ENCODE results near the gene FAM234B.
A peak's percentile ranks its signal among the peaks of the same experiment; 100 is the strongest.

FAM234B gene

GRCh38 chr12:13099066-13099843 lies 55.1 kb downstream of the FAM234B start:
- no peak overlapping the region for H2BK120ac ChIP-seq (ENCODE audit: low read depth, low read length)
- H3K4me2 ChIP-seq (ENCODE audit: low read length) = no peak overlapping the region
- no peak overlapping the region for H2AK5ac ChIP-seq (ENCODE audit: low read length)
- peaks cover 7% of the 10 kb centered on the region for H3K4me1 ChIP-seq (ENCODE audit: control insufficient read depth, low read depth, low read length)
- peak overlapping the region; percentile 47 for H3K56ac ChIP-seq (ENCODE audit: low read length)
- no peak overlapping the region for H3K9ac ChIP-seq (ENCODE audit: low read length)
- H3K36me3 ChIP-seq (ENCODE audit: control insufficient read depth, insufficient read depth, low read length) = no peaks in the 10 kb centered on the region
- no peak overlapping the region for H4K5ac ChIP-seq (ENCODE audit: low read length)
- H3K79me2 ChIP-seq (ENCODE audit: control insufficient read depth, insufficient read depth, low read length) = no peaks in the 10 kb centered on the region
- H3K4ac ChIP-seq (ENCODE audit: low read depth, low read length) = no peak overlapping the region
- no peak overlapping the region for H3K18ac ChIP-seq (ENCODE audit: low read length)
- H2BK15ac ChIP-seq (replicated peaks; ENCODE audit: low read depth) = no peak overlapping the region
- no peak for DNase-seq
- no peak overlapping the region for H3K4me3 ChIP-seq (ENCODE audit: low read length)
- H3K23ac ChIP-seq (ENCODE audit: low read length) = no peak overlapping the region
- H3K79me1 ChIP-seq (ENCODE audit: low read length) = no peaks in the 10 kb centered on the region
- WGBS (ENCODE audit: extremely low coverage, insufficient coverage, low lambda C conversion rate) = no CpG with 5 or more reads among the region's 8 CpGs
- no peak overlapping the region for H2BK5ac ChIP-seq (ENCODE audit: low read length)
- H4K8ac ChIP-seq (ENCODE audit: low read depth, low read length) = no peak overlapping the region
- H3K27me3 ChIP-seq (ENCODE audit: insufficient read depth, low read length, poor library complexity) = no peaks in the 10 kb centered on the region
- H3K27ac ChIP-seq (ENCODE audit: low read depth, low read length) = no peak overlapping the region

- no peak overlapping the region for H2AK5ac ChIP-seq (ENCODE audit: low read length)
- H3K79me1 ChIP-seq (ENCODE audit: low read length) = no peaks in the 10 kb centered on the region
- H3K56ac ChIP-seq (ENCODE audit: low read length) = peak overlapping the region; percentile 86
- no peaks in the 10 kb centered on the region for H3K79me2 ChIP-seq (ENCODE audit: control insufficient read depth, insufficient read depth, low read length)
- H3K4me1 ChIP-seq (ENCODE audit: control insufficient read depth, low read depth, low read length) = peaks cover 7% of the 10 kb centered on the region
- H3K4me3 ChIP-seq (ENCODE audit: low read length) = no peak overlapping the region
- H3K4ac ChIP-seq (ENCODE audit: low read depth, low read length) = no peak overlapping the region
- no peak for DNase-seq
- H2BK120ac ChIP-seq (ENCODE audit: low read depth, low read length) = no peak overlapping the region
- no peak overlapping the region for H3K4me2 ChIP-seq (ENCODE audit: low read length)
- H3K36me3 ChIP-seq (ENCODE audit: control insufficient read depth, insufficient read depth, low read length) = no peaks in the 10 kb centered on the region
- H3K23ac ChIP-seq (ENCODE audit: low read length) = no peak overlapping the region
- H2BK15ac ChIP-seq (replicated peaks; ENCODE audit: low read depth) = no peak overlapping the region
- H2BK5ac ChIP-seq (ENCODE audit: low read length) = no peak overlapping the region
- no CpG with 5 or more reads among the region's 10 CpGs for WGBS (ENCODE audit: extremely low coverage, insufficient coverage, low lambda C conversion rate)
- no peak overlapping the region for H3K27ac ChIP-seq (ENCODE audit: low read depth, low read length)
- no peak overlapping the region for H4K5ac ChIP-seq (ENCODE audit: low read length)
- no peak overlapping the region for H3K18ac ChIP-seq (ENCODE audit: low read length)
- no peak overlapping the region for H4K8ac ChIP-seq (ENCODE audit: low read depth, low read length)
- H3K9ac ChIP-seq (ENCODE audit: low read length) = peak overlapping the region; percentile 68
- H3K27me3 ChIP-seq (ENCODE audit: insufficient read depth, low read length, poor library complexity) = no peaks in the 10 kb centered on the region
Measured at GRCh38 chr12:13099844-13100604, 55.8 kb downstream of the FAM234B start.

DNA sequence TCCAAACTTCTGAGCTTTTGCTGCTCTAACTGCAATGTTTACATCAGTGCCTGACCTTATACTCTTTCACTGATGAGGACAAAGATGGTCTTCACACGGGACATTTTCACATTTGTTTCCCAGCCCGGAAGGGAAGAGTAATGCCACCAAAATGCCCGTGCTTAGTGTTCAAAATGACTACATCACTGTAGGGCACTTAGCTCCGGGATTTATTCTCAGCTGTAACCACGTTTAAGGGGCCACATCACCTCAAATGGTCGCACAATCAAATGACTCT lies 56.4 kb downstream of the FAM234B start:
- Histone ChIP-seq H3K27me3 (ENCODE audit: insufficient read depth, low read length, poor library complexity) (no peaks in the 10 kb centered on the region), H2AK5ac (ENCODE audit: low read length) (no peak overlapping the region), H3K4ac (ENCODE audit: low read depth, low read length) (no peak overlapping the region), H3K4me2 (ENCODE audit: low read length) (peak overlapping the region; percentile 65), H3K4me1 (ENCODE audit: control insufficient read depth, low read depth, low read length) (peaks cover 7% of the 10 kb centered on the region), H3K79me2 (ENCODE audit: control insufficient read depth, insufficient read depth, low read length) (no peaks in the 10 kb centered on the region), H3K23ac (ENCODE audit: low read length) (no peak overlapping the region), H3K36me3 (ENCODE audit: control insufficient read depth, insufficient read depth, low read length) (no peaks in the 10 kb centered on the region), H4K5ac (ENCODE audit: low read length) (no peak overlapping the region), H2BK120ac (ENCODE audit: low read depth, low read length) (no peak overlapping the region), H4K8ac (ENCODE audit: low read depth, low read length) (peak overlapping the region; percentile 43), H3K9ac (ENCODE audit: low read length) (peak overlapping the region; percentile 68), H3K27ac (ENCODE audit: low read depth, low read length) (peak overlapping the region; percentile 61), H3K79me1 (ENCODE audit: low read length) (no peaks in the 10 kb centered on the region), H3K18ac (ENCODE audit: low read length) (peak overlapping the region; percentile 62), H3K4me3 (ENCODE audit: low read length) (peak overlapping the region; percentile 31), H3K56ac (ENCODE audit: low read length) (peak overlapping the region; percentile 86), H2BK15ac (replicated peaks; ENCODE audit: low read depth) (no peak overlapping the region), H2BK5ac (ENCODE audit: low read length) (peak overlapping the region; percentile 42)
- DNase-seq = no peak
- no CpG with 5 or more reads among the region's 6 CpGs for WGBS (ENCODE audit: extremely low coverage, insufficient coverage, low lambda C conversion rate)

DNA sequence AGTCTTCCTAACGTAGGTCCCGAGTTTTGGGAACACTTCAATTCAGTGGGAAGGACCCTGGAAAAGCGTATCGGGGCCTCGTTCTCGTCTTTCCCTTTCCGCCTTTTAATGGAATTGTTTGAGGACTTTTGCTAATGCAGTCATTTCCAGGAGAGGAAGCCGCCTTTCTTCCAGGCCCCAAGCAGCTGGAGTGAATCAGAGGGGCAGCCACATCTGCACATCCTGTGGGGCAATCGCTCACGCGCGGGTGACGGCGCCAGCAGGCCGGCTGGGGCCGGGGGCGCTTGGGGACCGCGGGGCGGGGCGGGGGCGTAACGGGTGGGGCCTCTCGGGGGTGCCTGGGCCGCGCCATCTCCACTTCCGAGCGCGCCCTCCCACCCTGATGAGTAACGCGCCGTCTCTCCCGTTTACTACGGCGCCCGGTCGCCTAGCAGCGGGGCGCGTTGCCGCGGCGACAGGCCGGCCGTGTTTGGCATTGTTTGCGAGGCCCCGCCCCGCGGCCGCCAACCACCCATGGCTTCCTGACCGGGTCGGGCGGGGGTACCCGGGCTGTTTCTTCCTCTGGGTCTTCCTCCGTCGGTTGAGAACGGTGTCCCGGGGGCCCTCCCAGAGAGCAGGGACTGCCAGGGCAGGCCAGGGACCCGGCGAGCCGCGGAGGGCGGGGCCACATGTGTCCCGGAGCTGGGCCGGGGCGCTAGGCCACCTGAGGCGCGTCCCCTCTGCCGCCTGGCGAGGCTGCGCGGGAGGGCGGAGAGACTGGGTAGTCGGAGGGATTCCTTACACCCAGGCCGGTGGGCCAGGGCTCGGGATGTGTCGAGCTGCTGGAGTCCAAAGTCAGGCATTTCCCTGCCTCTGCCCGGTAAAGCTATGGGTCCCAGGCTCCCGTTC lies 56.9 kb downstream of the FAM234B start:
- Histone ChIP-seq H2BK15ac (replicated peaks; ENCODE audit: low read depth) (no peak overlapping the region), H3K9ac (ENCODE audit: low read length) (peak overlapping the region; percentile 77), H4K8ac (ENCODE audit: low read depth, low read length) (peak overlapping the region; percentile 43), H3K4ac (ENCODE audit: low read depth, low read length) (peak overlapping the region; percentile 84), H3K27me3 (ENCODE audit: insufficient read depth, low read length, poor library complexity) (no peaks in the 10 kb centered on the region), H3K79me1 (ENCODE audit: low read length) (no peaks in the 10 kb centered on the region), H3K79me2 (ENCODE audit: control insufficient read depth, insufficient read depth, low read length) (no peaks in the 10 kb centered on the region), H3K56ac (ENCODE audit: low read length) (peak overlapping the region; percentile 86), H3K36me3 (ENCODE audit: control insufficient read depth, insufficient read depth, low read length) (no peaks in the 10 kb centered on the region), H2BK120ac (ENCODE audit: low read depth, low read length) (peak overlapping the region; percentile 68), H3K4me2 (ENCODE audit: low read length) (peak overlapping the region; percentile 65), H2BK5ac (ENCODE audit: low read length) (peak overlapping the region; percentile 51), H3K23ac (ENCODE audit: low read length) (no peak overlapping the region), H2AK5ac (ENCODE audit: low read length) (no peak overlapping the region), H4K5ac (ENCODE audit: low read length) (no peak overlapping the region), H3K4me1 (ENCODE audit: control insufficient read depth, low read depth, low read length) (peaks cover 7% of the 10 kb centered on the region), H3K18ac (ENCODE audit: low read length) (peak overlapping the region; percentile 88), H3K27ac (ENCODE audit: low read depth, low read length) (peak overlapping the region; percentile 61), H3K4me3 (ENCODE audit: low read length) (peak overlapping the region; percentile 36)
- no CpG with 5 or more reads among the region's 79 CpGs for WGBS (ENCODE audit: extremely low coverage, insufficient coverage, low lambda C conversion rate)
- DNase-seq = peak; percentile 97

GRCh38 chr12:13101821-13102375 lies 57.7 kb downstream of the FAM234B start:
- Histone ChIP-seq H3K4ac (ENCODE audit: low read depth, low read length) (peak overlapping the region; percentile 84), H3K4me1 (ENCODE audit: control insufficient read depth, low read depth, low read length) (peaks cover 7% of the 10 kb centered on the region), H3K4me3 (ENCODE audit: low read length) (no peak overlapping the region), H3K56ac (ENCODE audit: low read length) (peak overlapping the region; percentile 86), H2AK5ac (ENCODE audit: low read length) (no peak overlapping the region), H3K4me2 (ENCODE audit: low read length) (peak overlapping the region; percentile 48), H3K27ac (ENCODE audit: low read depth, low read length) (no peak overlapping the region), H3K23ac (ENCODE audit: low read length) (no peak overlapping the region), H4K5ac (ENCODE audit: low read length) (no peak overlapping the region), H3K36me3 (ENCODE audit: control insufficient read depth, insufficient read depth, low read length) (no peaks in the 10 kb centered on the region), H3K27me3 (ENCODE audit: insufficient read depth, low read length, poor library complexity) (no peaks in the 10 kb centered on the region), H2BK15ac (replicated peaks; ENCODE audit: low read depth) (no peak overlapping the region), H3K79me2 (ENCODE audit: control insufficient read depth, insufficient read depth, low read length) (no peaks in the 10 kb centered on the region), H2BK120ac (ENCODE audit: low read depth, low read length) (no peak overlapping the region), H4K8ac (ENCODE audit: low read depth, low read length) (no peak overlapping the region), H3K79me1 (ENCODE audit: low read length) (no peaks in the 10 kb centered on the region), H3K9ac (ENCODE audit: low read length) (peak overlapping the region; percentile 77), H2BK5ac (ENCODE audit: low read length) (no peak overlapping the region), H3K18ac (ENCODE audit: low read length) (peak overlapping the region; percentile 88)
- WGBS (ENCODE audit: extremely low coverage, insufficient coverage, low lambda C conversion rate) = no CpG with 5 or more reads among the region's 10 CpGs
- DNase-seq = no peak

Measured in mesendoderm (in vitro differentiated cells).